PFSK-1 (cell line): ENCODE results near the gene BTG2.

Experiments
- FOXP2 ChIP-seq: optimal IDR thresholded peaks from 2 replicates; pipeline ENCODE3; 2011; ENCODE audit warnings: borderline replicate concordance, control low read depth, inconsistent platforms; ENCODE audit not compliant: insufficient read depth; ENCODE audit errors: extremely low read length, extremely low read depth
- POLR2AphosphoS5 ChIP-seq: IDR thresholded peaks from 2 replicates; pipeline ENCODE4 v1.6.1; 2012; ENCODE audit warnings: low read depth, mild to moderate bottlenecking, control low read depth, low read length, moderate library complexity
- TAF1 ChIP-seq: IDR thresholded peaks from 2 replicates; pipeline ENCODE4 v1.6.1; 2012; ENCODE audit warnings: low read length, control low read depth, borderline replicate concordance; ENCODE audit not compliant: insufficient read depth

DNA sequence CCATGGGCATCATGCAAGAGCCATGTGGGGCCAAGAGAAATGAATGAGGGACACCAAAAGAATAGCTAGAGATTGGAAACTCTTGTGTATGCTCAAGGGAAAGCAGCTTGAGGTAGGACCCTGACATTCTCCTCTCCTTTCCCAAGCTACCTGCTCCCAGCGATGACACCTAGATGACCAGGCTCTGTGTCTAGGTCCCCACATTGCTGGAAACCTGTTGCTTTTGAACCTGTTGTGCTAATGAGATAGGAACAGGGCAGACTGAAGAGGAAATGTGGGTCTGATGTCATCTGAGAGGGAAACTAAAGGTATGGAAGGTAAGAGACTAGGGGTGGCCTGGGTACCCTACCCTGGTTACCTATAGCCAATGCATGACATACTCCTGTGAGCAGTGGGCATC lies 43.8 kb downstream of the BTG2 start:
- TF ChIP-seq FOXP2 = no peak
- TF ChIP-seq TAF1 = no peak
- no peak for TF ChIP-seq POLR2AphosphoS5
